NB4 (cell line): ENCODE results near the gene HOXC6.

Experiments
- CTCF ChIP-seq: IDR thresholded peaks from one replicate; pipeline ENCODE4 v1.5.1; 2012; ENCODE audit warnings: low read depth, low read length
- MYC ChIP-seq: IDR thresholded peaks from 2 replicates; pipeline ENCODE4 v1.6.1; 2011; ENCODE audit warnings: low read depth, low read length
- POLR2A ChIP-seq: IDR thresholded peaks from 2 replicates; pipeline ENCODE4 v1.6.1; 2011; ENCODE audit warnings: mild to moderate bottlenecking; ENCODE audit not compliant: insufficient read length; ENCODE audit errors: extremely low read depth
- TF ChIP-seq, protein P1 (sequence below): IDR thresholded peaks from 2 replicates; pipeline ENCODE4 v1.6.1; 2011; ENCODE audit warnings: low read depth, low read length

DNA sequence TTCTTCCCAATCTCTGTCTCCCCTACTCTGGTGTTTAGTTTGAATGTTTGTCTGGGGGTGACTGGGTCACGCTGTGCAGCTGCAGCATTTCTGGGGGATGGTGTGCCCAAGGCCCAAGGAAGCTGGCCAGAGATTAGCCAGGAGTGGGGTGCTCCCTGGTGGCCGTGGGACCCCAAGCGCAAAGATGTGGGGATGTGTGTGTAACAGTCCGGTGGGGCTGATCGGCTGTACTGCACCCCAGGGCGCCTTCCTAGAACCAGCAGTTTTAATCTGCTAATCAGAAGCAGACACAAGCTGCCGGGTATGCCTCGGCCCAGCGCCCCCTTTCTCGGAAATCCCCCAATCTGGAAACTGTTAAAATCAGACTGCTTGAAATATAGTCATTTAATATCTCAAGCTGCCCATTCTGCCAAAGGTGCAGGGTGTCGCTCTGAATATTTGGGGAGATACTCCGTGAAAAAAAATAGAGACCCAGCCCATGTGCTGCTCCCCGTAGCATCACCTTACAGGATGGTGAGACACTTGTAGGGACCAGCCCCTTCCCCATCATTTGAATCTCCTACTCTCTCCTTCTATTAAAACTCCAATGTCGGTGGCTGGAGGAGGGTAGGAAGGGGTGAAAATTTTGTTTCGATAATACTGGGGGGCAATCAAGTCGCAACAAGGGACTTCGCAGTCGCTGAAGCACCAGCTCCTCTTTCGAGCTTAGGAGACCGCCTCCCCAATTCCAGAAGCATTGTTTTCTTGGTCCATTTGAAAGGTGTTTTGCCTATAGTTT lies 24.0 kb upstream of the HOXC6 start:
- no peak for TF ChIP-seq CTCF
- TF ChIP-seq, protein P1, sequence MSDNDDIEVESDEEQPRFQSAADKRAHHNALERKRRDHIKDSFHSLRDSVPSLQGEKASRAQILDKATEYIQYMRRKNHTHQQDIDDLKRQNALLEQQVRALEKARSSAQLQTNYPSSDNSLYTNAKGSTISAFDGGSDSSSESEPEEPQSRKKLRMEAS: no peak
- TF ChIP-seq POLR2A: no peak
- TF ChIP-seq MYC: no peak
